HepG2 (cell line): ENCODE results near the gene RNF126. TPM values are rescaled to one million over a fixed set of nuclear protein-coding genes. Genes with fewer than 3 reads are reported as not detected.
A peak's percentile ranks its signal among the peaks of the same experiment; 100 is the strongest.

Experiments used
- ISL2 ChIP-seq: sonication (generic); formaldehyde crosslinking; IDR thresholded peaks from 2 replicates; pipeline ENCODE4 v1.5.0; 2020; ENCODE audit warnings: missing genetic modification reagents
- JDP2 ChIP-seq: sonication (generic); formaldehyde crosslinking; IDR thresholded peaks from 2 replicates; pipeline ENCODE4 v1.8.1; 2022; ENCODE audit warnings: missing genetic modification reagents, borderline replicate concordance
- KAT8 ChIP-seq: IDR thresholded peaks from 2 replicates; pipeline ENCODE4 v1.6.1; 2016; ENCODE audit warnings: missing genetic modification reagents, missing compliant biosample characterization
- MIER2 ChIP-seq: IDR thresholded peaks from 2 replicates; pipeline ENCODE4 v1.6.1; 2016; ENCODE audit warnings: missing biosample characterization, missing genetic modification reagents
- ONECUT2 ChIP-seq: sonication (generic); formaldehyde crosslinking; IDR thresholded peaks from 2 replicates; pipeline ENCODE4 v1.4.0; 2020; ENCODE audit warnings: missing genetic modification reagents
- RFXAP ChIP-seq: sonication (generic); formaldehyde crosslinking; IDR thresholded peaks from 2 replicates; pipeline ENCODE4 v1.4.0; 2020; ENCODE audit warnings: missing genetic modification reagents, borderline replicate concordance
- SNRNP70 ChIP-seq: fragments of 200-400 bp; formaldehyde crosslinking; IDR thresholded peaks from 2 replicates; pipeline ENCODE4 v1.6.1; 2017; ENCODE audit warnings: mild to moderate bottlenecking, low read depth, low read length, moderate library complexity
- ZC3H13 ChIP-seq: sonication (generic); formaldehyde crosslinking; IDR thresholded peaks from 2 replicates; pipeline ENCODE4 v1.8.1; 2023; ENCODE audit warnings: mild to moderate bottlenecking, missing genetic modification reagents, moderate library complexity
- ZNF430 ChIP-seq: sonication (generic); formaldehyde crosslinking; IDR thresholded peaks from 2 replicates; pipeline ENCODE4 v1.9.0; 2021; ENCODE audit warnings: mild to moderate bottlenecking, missing genetic modification reagents
- ZNF563 ChIP-seq: sonication (generic); formaldehyde crosslinking; IDR thresholded peaks from 2 replicates; pipeline ENCODE4 v1.8.0; 2022; ENCODE audit warnings: mild to moderate bottlenecking, moderate library complexity, missing genetic modification reagents
- ZNF737 ChIP-seq: sonication (generic); formaldehyde crosslinking; IDR thresholded peaks from 2 replicates; pipeline ENCODE4 v1.5.0; 2020; ENCODE audit warnings: missing genetic modification reagents, mild to moderate bottlenecking, borderline replicate concordance
- ZNF879 ChIP-seq: sonication (generic); formaldehyde crosslinking; IDR thresholded peaks from 2 replicates; pipeline ENCODE4 v1.8.1; 2023; ENCODE audit warnings: missing genetic modification reagents
- polyA plus RNA-seq, 8 experiments: library from polyadenylated mRNA; depleted of rRNA in 3 of 8; stranded (reverse) in 7 of 8; unstranded in 1 of 8; fragments of >200 nt; fragmentation: Illumina TruSeq in 4 of 8; extraction: Trizol in 4 of 8; gene quantifications; 2 replicates each; pipeline versions ENCODE4 v1.2.1 to v1.2.3, GENCODE V29; 2011 to 2016; ENCODE audit warnings: low read depth in 4 of 8, missing spikeins in 1 of 8, mixed read lengths in 1 of 8; ENCODE audit not compliant: insufficient read depth in 1 of 8
- total RNA-seq, 5 experiments: library from RNA; depleted of rRNA; stranded (reverse); fragments of >200 nt; fragmentation: Illumina TruSeq; extraction: Trizol; gene quantifications; 2 replicates each; pipeline ENCODE4 v1.2.3, GENCODE V29; 2016; ENCODE audit warnings: low read depth in 1 of 5
- TF ChIP-seq, protein P1 (sequence below): sonication (generic); formaldehyde crosslinking; IDR thresholded peaks from 2 replicates; pipeline ENCODE4 v1.4.0; 2020; ENCODE audit warnings: missing genetic modification reagents
- TF ChIP-seq, protein P2 (sequence below), 2 experiments: fragments of 450-650 bp in 1 of 2; sonication (generic) in 1 of 2; formaldehyde crosslinking in 1 of 2; IDR thresholded peaks; 2 replicates each; pipeline versions ENCODE4 v1.6.1 to v1.8.0; 2016 to 2022; ENCODE audit warnings: antibody characterized with exemption in 1 of 2, mild to moderate bottlenecking in 1 of 2, missing genetic modification reagents in 1 of 2

The RNF126 gene
- total and polyA plus RNA-seq, 2 of the 13 experiments (the other 11 are each of a cell fraction or from before 2014, with no cell fraction given), result 23.2 to 34.0 TPM

GRCh38 chr19:703651-704446 lies 40.8 kb upstream of the RNF126 start (continued):
- TF ChIP-seq RFXAP (CRISPR knock-in tag) (0 out of 2 replicates have a peak, but pooled peaks have one; percentile 55), ONECUT2 (no peak), MIER2 (CRISPR knock-in tag) (no peak), ZNF563 (CRISPR knock-in tag) (no peak; the same call in 1 of the 2 replicates), ZNF430 (CRISPR knock-in tag) (0 out of 2 replicates have a peak, but pooled peaks have one; percentile 3), ZC3H13 (no peak), KAT8 (CRISPR knock-in tag) (peak; percentile 56; the same call in 1 of the 2 replicates), ZNF879 (CRISPR knock-in tag) (no peak), JDP2 (CRISPR knock-in tag) (no peak), SNRNP70 (no peak), ISL2 (CRISPR knock-in tag) (0 out of 2 replicates have a peak, but pooled peaks have one; percentile 10), ZNF737 (CRISPR knock-in tag) (no peak)
- TF ChIP-seq, protein P1, sequence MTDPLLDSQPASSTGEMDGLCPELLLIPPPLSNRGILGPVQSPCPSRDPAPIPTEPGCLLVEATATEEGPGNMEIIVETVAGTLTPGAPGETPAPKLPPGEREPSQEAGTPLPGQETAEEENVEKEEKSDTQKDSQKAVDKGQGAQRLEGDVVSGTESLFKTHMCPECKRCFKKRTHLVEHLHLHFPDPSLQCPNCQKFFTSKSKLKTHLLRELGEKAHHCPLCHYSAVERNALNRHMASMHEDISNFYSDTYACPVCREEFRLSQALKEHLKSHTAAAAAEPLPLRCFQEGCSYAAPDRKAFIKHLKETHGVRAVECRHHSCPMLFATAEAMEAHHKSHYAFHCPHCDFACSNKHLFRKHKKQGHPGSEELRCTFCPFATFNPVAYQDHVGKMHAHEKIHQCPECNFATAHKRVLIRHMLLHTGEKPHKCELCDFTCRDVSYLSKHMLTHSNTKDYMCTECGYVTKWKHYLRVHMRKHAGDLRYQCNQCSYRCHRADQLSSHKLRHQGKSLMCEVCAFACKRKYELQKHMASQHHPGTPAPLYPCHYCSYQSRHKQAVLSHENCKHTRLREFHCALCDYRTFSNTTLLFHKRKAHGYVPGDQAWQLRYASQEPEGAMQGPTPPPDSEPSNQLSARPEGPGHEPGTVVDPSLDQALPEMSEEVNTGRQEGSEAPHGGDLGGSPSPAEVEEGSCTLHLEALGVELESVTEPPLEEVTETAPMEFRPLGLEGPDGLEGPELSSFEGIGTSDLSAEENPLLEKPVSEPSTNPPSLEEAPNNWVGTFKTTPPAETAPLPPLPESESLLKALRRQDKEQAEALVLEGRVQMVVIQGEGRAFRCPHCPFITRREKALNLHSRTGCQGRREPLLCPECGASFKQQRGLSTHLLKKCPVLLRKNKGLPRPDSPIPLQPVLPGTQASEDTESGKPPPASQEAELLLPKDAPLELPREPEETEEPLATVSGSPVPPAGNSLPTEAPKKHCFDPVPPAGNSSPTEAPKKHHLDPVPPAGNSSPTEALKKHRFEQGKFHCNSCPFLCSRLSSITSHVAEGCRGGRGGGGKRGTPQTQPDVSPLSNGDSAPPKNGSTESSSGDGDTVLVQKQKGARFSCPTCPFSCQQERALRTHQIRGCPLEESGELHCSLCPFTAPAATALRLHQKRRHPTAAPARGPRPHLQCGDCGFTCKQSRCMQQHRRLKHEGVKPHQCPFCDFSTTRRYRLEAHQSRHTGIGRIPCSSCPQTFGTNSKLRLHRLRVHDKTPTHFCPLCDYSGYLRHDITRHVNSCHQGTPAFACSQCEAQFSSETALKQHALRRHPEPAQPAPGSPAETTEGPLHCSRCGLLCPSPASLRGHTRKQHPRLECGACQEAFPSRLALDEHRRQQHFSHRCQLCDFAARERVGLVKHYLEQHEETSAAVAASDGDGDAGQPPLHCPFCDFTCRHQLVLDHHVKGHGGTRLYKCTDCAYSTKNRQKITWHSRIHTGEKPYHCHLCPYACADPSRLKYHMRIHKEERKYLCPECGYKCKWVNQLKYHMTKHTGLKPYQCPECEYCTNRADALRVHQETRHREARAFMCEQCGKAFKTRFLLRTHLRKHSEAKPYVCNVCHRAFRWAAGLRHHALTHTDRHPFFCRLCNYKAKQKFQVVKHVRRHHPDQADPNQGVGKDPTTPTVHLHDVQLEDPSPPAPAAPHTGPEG (CRISPR knock-in tag), result no peak
- TF ChIP-seq, protein P2, sequence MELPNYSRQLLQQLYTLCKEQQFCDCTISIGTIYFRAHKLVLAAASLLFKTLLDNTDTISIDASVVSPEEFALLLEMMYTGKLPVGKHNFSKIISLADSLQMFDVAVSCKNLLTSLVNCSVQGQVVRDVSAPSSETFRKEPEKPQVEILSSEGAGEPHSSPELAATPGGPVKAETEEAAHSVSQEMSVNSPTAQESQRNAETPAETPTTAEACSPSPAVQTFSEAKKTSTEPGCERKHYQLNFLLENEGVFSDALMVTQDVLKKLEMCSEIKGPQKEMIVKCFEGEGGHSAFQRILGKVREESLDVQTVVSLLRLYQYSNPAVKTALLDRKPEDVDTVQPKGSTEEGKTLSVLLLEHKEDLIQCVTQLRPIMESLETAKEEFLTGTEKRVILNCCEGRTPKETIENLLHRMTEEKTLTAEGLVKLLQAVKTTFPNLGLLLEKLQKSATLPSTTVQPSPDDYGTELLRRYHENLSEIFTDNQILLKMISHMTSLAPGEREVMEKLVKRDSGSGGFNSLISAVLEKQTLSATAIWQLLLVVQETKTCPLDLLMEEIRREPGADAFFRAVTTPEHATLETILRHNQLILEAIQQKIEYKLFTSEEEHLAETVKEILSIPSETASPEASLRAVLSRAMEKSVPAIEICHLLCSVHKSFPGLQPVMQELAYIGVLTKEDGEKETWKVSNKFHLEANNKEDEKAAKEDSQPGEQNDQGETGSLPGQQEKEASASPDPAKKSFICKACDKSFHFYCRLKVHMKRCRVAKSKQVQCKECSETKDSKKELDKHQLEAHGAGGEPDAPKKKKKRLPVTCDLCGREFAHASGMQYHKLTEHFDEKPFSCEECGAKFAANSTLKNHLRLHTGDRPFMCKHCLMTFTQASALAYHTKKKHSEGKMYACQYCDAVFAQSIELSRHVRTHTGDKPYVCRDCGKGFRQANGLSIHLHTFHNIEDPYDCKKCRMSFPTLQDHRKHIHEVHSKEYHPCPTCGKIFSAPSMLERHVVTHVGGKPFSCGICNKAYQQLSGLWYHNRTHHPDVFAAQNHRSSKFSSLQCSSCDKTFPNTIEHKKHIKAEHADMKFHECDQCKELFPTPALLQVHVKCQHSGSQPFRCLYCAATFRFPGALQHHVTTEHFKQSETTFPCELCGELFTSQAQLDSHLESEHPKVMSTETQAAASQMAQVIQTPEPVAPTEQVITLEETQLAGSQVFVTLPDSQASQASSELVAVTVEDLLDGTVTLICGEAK (IDR thresholded peaks at IDR 0.05), result no peak
- TF ChIP-seq, protein P2 (CRISPR knock-in tag; IDR thresholded peaks at IDR 0.05), result peak; percentile 62; the same call in 1 of the 2 replicates
